Astrocyte (in vitro differentiated cells and primary cell): ENCODE data around the gene FARS2. TPM values are rescaled to one million over a fixed set of nuclear protein-coding genes. Genes with fewer than 3 reads are reported as not detected.

Source experiments
- DNase-seq: peaks from one replicate; pipeline ENCODE4 v3.0.0-alpha.2; 2010; ENCODE audit warnings: low read depth
- FAIRE-seq: peaks from 2 replicates; lab custom pipeline; 2011; peaks lifted over from hg19 to GRCh38; lab: Jason Lieb, UNC
- H2AFZ ChIP-seq: 2 replicates; pipeline ENCODE4 v1.6.0; 2012; ENCODE audit warnings: low read depth, low read length, inconsistent platforms
- H3K27ac ChIP-seq: 2 replicates; pipeline ENCODE4 v1.5.1; 2011; ENCODE audit warnings: low read depth, low read length, inconsistent platforms
- H3K27me3 ChIP-seq: 2 replicates; pipeline ENCODE4 v1.6.0; 2011; ENCODE audit warnings: low read length, inconsistent platforms; ENCODE audit not compliant: insufficient read depth
- H3K36me3 ChIP-seq: 2 replicates; pipeline ENCODE4 v1.5.1; 2011; ENCODE audit warnings: low read length, inconsistent platforms; ENCODE audit not compliant: insufficient read depth
- H3K4me1 ChIP-seq: 2 replicates; pipeline ENCODE4 v1.5.1; 2011; ENCODE audit warnings: low read length, inconsistent platforms; ENCODE audit not compliant: insufficient read depth
- H3K4me2 ChIP-seq: 2 replicates; pipeline ENCODE4 v1.6.0; 2012; ENCODE audit warnings: low read length, inconsistent platforms
- H3K4me3 ChIP-seq: 2 replicates; pipeline ENCODE4 v1.5.1; 2011; ENCODE audit warnings: low read depth, mild to moderate bottlenecking, low read length, inconsistent platforms; ENCODE audit not compliant: insufficient read depth
- H3K79me2 ChIP-seq: 2 replicates; pipeline ENCODE4 v1.6.0; 2012; ENCODE audit warnings: mild to moderate bottlenecking, low read length, inconsistent platforms; ENCODE audit not compliant: insufficient read depth
- H3K9ac ChIP-seq: 2 replicates; pipeline ENCODE4 v1.6.0; 2012; ENCODE audit warnings: mild to moderate bottlenecking, low read length, inconsistent platforms
- H3K9me3 ChIP-seq: 2 replicates; pipeline ENCODE4 v1.5.1; 2012; ENCODE audit warnings: low read depth, mild to moderate bottlenecking, low read length, inconsistent platforms; ENCODE audit not compliant: insufficient read depth
- H4K20me1 ChIP-seq: 2 replicates; pipeline ENCODE4 v1.6.0; 2012; ENCODE audit warnings: low read length, inconsistent platforms; ENCODE audit not compliant: insufficient read depth
- H3K27ac Mint-ChIP-seq: one replicate; pipeline ENCODE4 v1.8.0; 2021; ENCODE audit warnings: mild to moderate bottlenecking, mixed read lengths; ENCODE audit not compliant: unreplicated experiment
- H3K27me3 Mint-ChIP-seq: one replicate; pipeline ENCODE4 v1.8.0; 2021; ENCODE audit warnings: low read depth, mixed read lengths; ENCODE audit not compliant: unreplicated experiment
- H3K36me3 Mint-ChIP-seq: one replicate; pipeline ENCODE4 v1.8.0; 2021; ENCODE audit warnings: low read depth, mixed read lengths; ENCODE audit not compliant: unreplicated experiment
- H3K4me1 Mint-ChIP-seq: one replicate; pipeline ENCODE4 v1.8.0; 2021; ENCODE audit warnings: low read depth, mixed read lengths; ENCODE audit not compliant: unreplicated experiment
- H3K4me3 Mint-ChIP-seq: one replicate; pipeline ENCODE4 v1.8.0; 2021; ENCODE audit warnings: mild to moderate bottlenecking, moderate library complexity, mixed read lengths; ENCODE audit not compliant: unreplicated experiment
- H3K9me3 Mint-ChIP-seq: one replicate; pipeline ENCODE4 v1.8.0; 2021; ENCODE audit warnings: mild to moderate bottlenecking, mixed read lengths; ENCODE audit not compliant: unreplicated experiment
- EZH2 ChIP-seq: IDR thresholded peaks from 2 replicates; pipeline ENCODE4 v1.6.1; 2012; ENCODE audit warnings: mild to moderate bottlenecking, low read length, inconsistent platforms; ENCODE audit not compliant: insufficient read depth
- total RNA-seq: library from RNA; stranded (reverse); gene quantifications from 2 replicates; pipeline ENCODE4 v1.2.1, GENCODE V29; 2021
- TF ChIP-seq, protein P1 (sequence below): IDR thresholded peaks from 2 replicates; pipeline ENCODE4 v1.5.1; 2011; ENCODE audit warnings: low read depth, mild to moderate bottlenecking, inconsistent platforms, low read length, moderate library complexity; ENCODE audit not compliant: insufficient read depth

The FARS2 gene
- total RNA-seq, 1 donor from 2014 or later, result 13.3 TPM

DNA sequence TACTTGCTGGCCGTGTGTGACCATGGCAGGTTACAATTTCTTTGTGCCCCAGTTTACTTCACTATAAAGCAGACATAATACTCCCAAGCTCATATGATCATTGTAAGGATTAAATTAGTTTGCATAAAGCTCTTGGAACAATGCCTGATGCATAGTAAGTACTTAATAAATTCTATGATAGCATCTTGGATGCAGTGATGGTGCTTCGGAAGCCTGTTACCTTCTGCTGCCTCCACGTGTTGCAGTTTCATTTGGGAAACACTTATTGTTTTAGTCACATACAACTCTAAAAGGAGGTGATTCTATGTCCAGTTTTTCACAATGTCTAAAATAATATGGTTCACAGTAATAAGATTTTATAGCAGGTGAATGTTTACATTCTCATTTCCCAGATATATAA, 401.5 kb downstream of the FARS2 start:
- no peak overlapping the region for H3K4me3 ChIP-seq
- TF ChIP-seq EZH2, result no peak
- TF ChIP-seq, protein P1, sequence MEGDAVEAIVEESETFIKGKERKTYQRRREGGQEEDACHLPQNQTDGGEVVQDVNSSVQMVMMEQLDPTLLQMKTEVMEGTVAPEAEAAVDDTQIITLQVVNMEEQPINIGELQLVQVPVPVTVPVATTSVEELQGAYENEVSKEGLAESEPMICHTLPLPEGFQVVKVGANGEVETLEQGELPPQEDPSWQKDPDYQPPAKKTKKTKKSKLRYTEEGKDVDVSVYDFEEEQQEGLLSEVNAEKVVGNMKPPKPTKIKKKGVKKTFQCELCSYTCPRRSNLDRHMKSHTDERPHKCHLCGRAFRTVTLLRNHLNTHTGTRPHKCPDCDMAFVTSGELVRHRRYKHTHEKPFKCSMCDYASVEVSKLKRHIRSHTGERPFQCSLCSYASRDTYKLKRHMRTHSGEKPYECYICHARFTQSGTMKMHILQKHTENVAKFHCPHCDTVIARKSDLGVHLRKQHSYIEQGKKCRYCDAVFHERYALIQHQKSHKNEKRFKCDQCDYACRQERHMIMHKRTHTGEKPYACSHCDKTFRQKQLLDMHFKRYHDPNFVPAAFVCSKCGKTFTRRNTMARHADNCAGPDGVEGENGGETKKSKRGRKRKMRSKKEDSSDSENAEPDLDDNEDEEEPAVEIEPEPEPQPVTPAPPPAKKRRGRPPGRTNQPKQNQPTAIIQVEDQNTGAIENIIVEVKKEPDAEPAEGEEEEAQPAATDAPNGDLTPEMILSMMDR, result no peak
- H3K27me3 ChIP-seq, result no peaks in the 10 kb centered on the region
- no peak overlapping the region for H2AFZ ChIP-seq
- no peaks in the 10 kb centered on the region for H3K4me1 ChIP-seq
- H3K9ac ChIP-seq, result no peak overlapping the region
- H3K9me3 ChIP-seq, result no peaks in the 10 kb centered on the region
- no peaks in the 10 kb centered on the region for H3K36me3 ChIP-seq
- DNase-seq, result no peak
- peaks cover 4% of the 10 kb centered on the region for H3K4me1 Mint-ChIP-seq
- no peak overlapping the region for H3K27ac ChIP-seq
- no peaks in the 10 kb centered on the region for H3K27me3 Mint-ChIP-seq
- H3K9me3 Mint-ChIP-seq, result no peaks in the 10 kb centered on the region
- no peak for FAIRE-seq
- H4K20me1 ChIP-seq, result no peaks in the 10 kb centered on the region
- H3K4me3 Mint-ChIP-seq, result no peak overlapping the region
- no peaks in the 10 kb centered on the region for H3K79me2 ChIP-seq
- H3K36me3 Mint-ChIP-seq, result peaks cover 4% of the 10 kb centered on the region
- no peak overlapping the region for H3K4me2 ChIP-seq
- H3K27ac Mint-ChIP-seq, result no peak overlapping the region

DNA sequence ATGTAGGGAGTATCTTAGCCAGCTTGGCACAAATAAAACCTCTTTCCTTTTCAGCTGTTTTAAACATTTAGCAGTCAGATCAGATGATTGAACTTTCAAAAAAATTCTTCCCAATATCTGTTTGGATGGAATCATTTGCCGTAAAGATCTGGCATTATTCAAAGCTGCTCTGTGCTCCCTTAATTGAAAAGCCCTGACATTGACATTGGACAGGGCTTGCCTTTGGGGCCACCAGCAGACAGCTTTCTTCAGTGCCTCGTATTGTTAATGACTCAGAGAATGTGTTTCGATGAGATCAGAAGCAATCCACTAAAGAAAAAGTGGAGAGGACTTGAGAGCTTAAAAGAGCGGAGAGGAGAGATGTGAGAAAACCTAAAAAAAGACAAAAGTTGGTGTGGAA, 401.9 kb downstream of the FARS2 start:
- no peaks in the 10 kb centered on the region for H3K79me2 ChIP-seq
- no peak overlapping the region for H3K9ac ChIP-seq
- Mint-ChIP-seq H3K4me3 (no peak overlapping the region), H3K27ac (no peak overlapping the region), H3K27me3 (no peaks in the 10 kb centered on the region), H3K9me3 (no peaks in the 10 kb centered on the region), H3K36me3 (peaks cover 4% of the 10 kb centered on the region), H3K4me1 (peaks cover 4% of the 10 kb centered on the region)
- no peak overlapping the region for H3K4me2 ChIP-seq
- no peaks in the 10 kb centered on the region for H3K27me3 ChIP-seq
- no peaks in the 10 kb centered on the region for H3K9me3 ChIP-seq
- no peaks in the 10 kb centered on the region for H3K36me3 ChIP-seq
- DNase-seq (no peak), FAIRE-seq (no peak)
- H4K20me1 ChIP-seq, result no peaks in the 10 kb centered on the region
- no peak overlapping the region for H2AFZ ChIP-seq
- TF ChIP-seq, protein P1, result no peak
- TF ChIP-seq EZH2, result no peak
- H3K4me3 ChIP-seq, result no peak overlapping the region
- no peak overlapping the region for H3K27ac ChIP-seq
- no peaks in the 10 kb centered on the region for H3K4me1 ChIP-seq

DNA sequence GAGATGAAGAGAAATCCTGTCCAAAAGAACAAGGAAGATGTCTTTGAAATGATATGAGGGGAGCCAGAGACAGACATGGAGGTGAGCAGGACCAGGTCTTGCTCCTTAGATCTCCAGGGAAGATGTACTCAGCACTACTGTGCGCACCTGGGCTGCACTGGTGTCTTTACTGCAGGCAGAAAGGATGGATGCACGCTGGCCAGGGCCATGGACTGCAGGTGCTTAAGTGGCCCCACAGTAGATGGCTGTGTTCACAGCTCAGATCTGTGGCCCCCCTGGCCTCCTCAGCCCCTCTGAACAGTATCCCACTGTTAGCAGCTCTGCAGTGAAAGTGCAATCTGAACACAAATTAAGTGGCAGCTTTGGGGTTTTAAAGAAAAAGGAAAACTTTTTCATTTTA, 402.4 kb downstream of the FARS2 start:
- no peak for FAIRE-seq
- H3K27ac Mint-ChIP-seq, result no peak overlapping the region
- H3K36me3 ChIP-seq, result no peaks in the 10 kb centered on the region

More for the DNA sequence above, 402.4 kb downstream of the FARS2 start:
- Mint-ChIP-seq H3K4me3 (no peak overlapping the region), H3K36me3 (peaks cover 4% of the 10 kb centered on the region), H3K4me1 (peaks cover 4% of the 10 kb centered on the region), H3K9me3 (no peaks in the 10 kb centered on the region), H3K27me3 (no peaks in the 10 kb centered on the region)
- DNase-seq, result no peak
- no peaks in the 10 kb centered on the region for H3K4me1 ChIP-seq
- H3K9me3 ChIP-seq, result no peaks in the 10 kb centered on the region
- H3K27me3 ChIP-seq, result no peaks in the 10 kb centered on the region
- H3K9ac ChIP-seq, result no peak overlapping the region
- H2AFZ ChIP-seq, result no peak overlapping the region
- TF ChIP-seq, protein P1, result no peak
- TF ChIP-seq EZH2, result no peak
- no peaks in the 10 kb centered on the region for H3K79me2 ChIP-seq
- no peak overlapping the region for H3K27ac ChIP-seq
- no peak overlapping the region for H3K4me2 ChIP-seq
- no peak overlapping the region for H3K4me3 ChIP-seq
- no peaks in the 10 kb centered on the region for H4K20me1 ChIP-seq
